Progenitor cell of endocrine pancreas (in vitro differentiated cells): ENCODE data around the gene RPS27. TPM values are rescaled to one million over a fixed set of nuclear protein-coding genes. Genes with fewer than 3 reads are reported as not detected.

Experiments used
- DNase-seq: peaks from one replicate; pipeline ENCODE4 v3.0.0; 2021; ENCODE audit warnings: low spot score; ENCODE audit not compliant: unreplicated experiment
- H3K27ac Mint-ChIP-seq: 2 replicates; pipeline ENCODE4 v1.8.0; 2021; ENCODE audit warnings: mild to moderate bottlenecking, moderate library complexity, mixed read lengths
- H3K27me3 Mint-ChIP-seq: 2 replicates; pipeline ENCODE4 v1.8.0; 2021; ENCODE audit warnings: mixed read lengths
- H3K36me3 Mint-ChIP-seq: 2 replicates; pipeline ENCODE4 v1.8.0; 2022; ENCODE audit warnings: mixed read lengths; ENCODE audit not compliant: insufficient read depth
- H3K4me1 Mint-ChIP-seq: 2 replicates; pipeline ENCODE4 v1.8.0; 2021; ENCODE audit warnings: low read depth, mixed read lengths
- H3K4me3 Mint-ChIP-seq: 2 replicates; pipeline ENCODE4 v1.8.0; 2021; ENCODE audit warnings: low read depth, mild to moderate bottlenecking, moderate library complexity, mixed read lengths
- H3K9me3 Mint-ChIP-seq: 2 replicates; pipeline ENCODE4 v1.8.0; 2021; ENCODE audit warnings: low read depth, mixed read lengths
- CTCF ChIP-seq: fragments of 200-600 bp; sonication (generic); IDR thresholded peaks from one replicate; pipeline ENCODE4 v1.5.0; 2021; ENCODE audit warnings: antibody characterized with exemption, mild to moderate bottlenecking; ENCODE audit not compliant: unreplicated experiment
- total RNA-seq: library from RNA; stranded (reverse); gene quantifications from 2 replicates; pipeline ENCODE4 v1.2.1, GENCODE V29; 2021

The RPS27 gene
- total RNA-seq, 1 donor from 2014 or later, result 2,294 TPM

GRCh38 chr1:153984123-153984894 lies 6.3 kb upstream of the RPS27 start:
- DNase-seq, result no peak
- no peak for TF ChIP-seq CTCF
- no peak overlapping the region for H3K27ac Mint-ChIP-seq
- H3K36me3 Mint-ChIP-seq, result peaks cover 8% of the 10 kb centered on the region
- peaks cover 19% of the 10 kb centered on the region for H3K4me1 Mint-ChIP-seq
- peak overlapping the region; percentile 25 for H3K4me3 Mint-ChIP-seq
- no peaks in the 10 kb centered on the region for H3K27me3 Mint-ChIP-seq
- H3K9me3 Mint-ChIP-seq, result no peaks in the 10 kb centered on the region

DNA sequence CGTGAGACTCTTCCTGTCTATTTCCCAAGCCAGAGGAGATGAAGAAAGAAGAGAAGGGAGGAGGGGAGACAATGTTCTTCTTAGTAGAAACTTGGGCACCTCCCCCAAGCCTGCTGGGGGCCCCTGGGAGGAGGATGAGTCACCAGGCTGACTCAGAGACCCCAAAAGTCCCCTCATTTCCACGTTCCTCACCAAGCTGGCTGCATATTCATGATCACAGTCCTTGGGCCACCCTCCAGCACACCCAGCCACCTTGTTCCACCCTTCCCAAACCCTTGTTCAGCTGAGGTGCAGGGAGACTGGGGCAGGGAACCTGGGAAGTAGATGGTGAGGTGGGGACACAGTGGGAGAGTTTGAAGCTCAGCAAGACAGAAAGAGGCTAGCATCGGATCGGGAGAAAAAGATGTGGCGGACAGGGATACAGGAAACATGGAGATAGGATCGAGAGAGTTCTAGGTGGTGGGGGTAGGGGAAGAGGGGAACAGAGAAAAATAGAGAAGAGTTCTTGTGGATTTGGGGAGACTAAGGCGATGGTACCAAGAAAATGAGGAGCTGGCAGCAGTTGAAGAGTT lies 5.1 kb upstream of the RPS27 start:
- H3K27ac Mint-ChIP-seq, result peak overlapping the region; percentile 92
- no peaks in the 10 kb centered on the region for H3K9me3 Mint-ChIP-seq
- TF ChIP-seq CTCF, result no peak
- peaks cover 8% of the 10 kb centered on the region for H3K36me3 Mint-ChIP-seq
- no peak for DNase-seq
- H3K4me3 Mint-ChIP-seq, result peak overlapping the region; percentile 95
- no peaks in the 10 kb centered on the region for H3K27me3 Mint-ChIP-seq
- peaks cover 20% of the 10 kb centered on the region for H3K4me1 Mint-ChIP-seq

DNA sequence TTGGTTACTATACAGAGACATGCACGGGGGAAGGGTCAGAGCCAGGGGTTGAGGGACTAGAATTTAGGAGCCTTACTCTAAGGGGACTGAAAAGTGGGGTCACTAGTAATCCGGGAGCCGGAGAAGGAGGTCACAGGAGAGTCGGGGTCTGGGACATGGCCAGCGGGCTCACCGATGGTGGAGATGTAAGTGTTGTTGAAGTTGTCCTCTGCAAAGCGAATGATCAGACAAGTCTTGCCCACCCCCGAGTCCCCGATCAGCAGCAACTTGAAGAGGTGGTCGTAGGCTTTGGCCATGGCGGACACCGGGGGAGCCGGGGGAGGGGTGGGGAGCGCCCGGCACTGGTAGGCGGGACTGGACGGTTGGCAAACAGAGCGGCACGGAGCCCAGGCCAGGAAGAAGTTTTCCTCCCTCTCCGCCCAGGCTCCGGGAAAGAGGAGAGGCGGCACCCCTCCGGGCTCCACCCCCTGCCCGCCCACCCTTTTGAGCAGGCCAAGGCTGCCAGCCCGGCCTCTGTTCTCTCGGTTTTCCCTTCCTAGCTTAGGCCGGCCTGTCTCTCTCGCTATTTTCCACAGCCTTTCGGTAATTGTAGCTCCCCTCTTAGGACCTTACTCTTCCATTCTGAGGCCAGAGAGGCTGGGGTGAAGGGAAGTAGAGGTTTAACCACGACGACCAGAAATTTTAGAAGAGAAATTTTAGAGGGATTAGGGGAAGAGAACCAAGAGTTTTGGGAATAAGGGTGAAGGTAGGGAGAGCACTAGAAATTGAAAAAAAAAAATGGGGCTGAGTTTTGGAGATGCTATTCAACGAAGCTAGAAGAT lies 4.4 kb upstream of the RPS27 start, which contains the start of gene RAB13:
TSS of gene RAB13 (minus strand) at position 399 of the 821 bp plus-strand sequence. CDS start at position 296, 103 bp downstream.
- no peak for TF ChIP-seq CTCF
- peak within 1 kb of the TSS; percentile 95 for H3K27ac Mint-ChIP-seq
- DNase-seq, result peak; percentile 65
- H3K9me3 Mint-ChIP-seq, result no peaks in the 10 kb centered on the region
- no peaks in the 10 kb centered on the region for H3K27me3 Mint-ChIP-seq
- H3K4me3 Mint-ChIP-seq, result peak within 1 kb of the TSS; percentile 95
- peaks cover 9% of the 10 kb centered on the region for H3K36me3 Mint-ChIP-seq
- peaks cover 22% of the 10 kb centered on the region for H3K4me1 Mint-ChIP-seq

- peaks cover 33% of the 10 kb centered on the region for H3K4me1 Mint-ChIP-seq
- H3K27ac Mint-ChIP-seq, result peak overlapping the region; percentile 46
- peaks cover 20% of the 10 kb centered on the region for H3K36me3 Mint-ChIP-seq
- no peaks in the 10 kb centered on the region for H3K9me3 Mint-ChIP-seq
- no peak for DNase-seq
- no peak overlapping the region for H3K4me3 Mint-ChIP-seq
- H3K27me3 Mint-ChIP-seq, result no peaks in the 10 kb centered on the region
- no peak for TF ChIP-seq CTCF
Measured at GRCh38 chr1:153987621-153988020, 2.9 kb upstream of the RPS27 start.

DNA sequence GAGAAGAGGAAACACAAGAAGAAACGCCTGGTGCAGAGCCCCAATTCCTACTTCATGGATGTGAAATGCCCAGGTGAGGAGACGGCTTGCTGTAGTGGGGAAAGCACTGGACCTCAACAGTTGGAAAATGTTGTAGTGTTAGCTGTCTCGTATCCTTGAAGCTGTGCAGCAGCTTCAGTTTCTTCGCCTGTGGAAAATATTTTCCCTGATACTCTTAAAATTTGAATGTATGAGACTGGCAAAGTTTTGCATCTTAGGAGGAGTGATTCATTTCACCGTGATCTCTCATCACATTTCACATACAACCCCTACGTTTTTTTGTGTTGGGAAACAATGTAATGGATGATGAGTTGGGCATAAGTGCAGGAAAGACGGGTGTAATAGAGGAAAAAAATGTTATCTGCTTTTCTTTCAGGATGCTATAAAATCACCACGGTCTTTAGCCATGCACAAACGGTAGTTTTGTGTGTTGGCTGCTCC lies 629 bp downstream of the RPS27 start:
- peaks cover 27% of the 10 kb centered on the region for H3K36me3 Mint-ChIP-seq
- DNase-seq, result no peak
- peak overlapping the region; percentile 99 for H3K27ac Mint-ChIP-seq
- H3K9me3 Mint-ChIP-seq, result peaks cover 4% of the 10 kb centered on the region
- H3K4me3 Mint-ChIP-seq, result peak overlapping the region; percentile 96
- no peak for TF ChIP-seq CTCF
- no peaks in the 10 kb centered on the region for H3K27me3 Mint-ChIP-seq
- H3K4me1 Mint-ChIP-seq, result peaks cover 23% of the 10 kb centered on the region
